ENCODE results near the gene LARGE1.

LARGE1 gene

DNA sequence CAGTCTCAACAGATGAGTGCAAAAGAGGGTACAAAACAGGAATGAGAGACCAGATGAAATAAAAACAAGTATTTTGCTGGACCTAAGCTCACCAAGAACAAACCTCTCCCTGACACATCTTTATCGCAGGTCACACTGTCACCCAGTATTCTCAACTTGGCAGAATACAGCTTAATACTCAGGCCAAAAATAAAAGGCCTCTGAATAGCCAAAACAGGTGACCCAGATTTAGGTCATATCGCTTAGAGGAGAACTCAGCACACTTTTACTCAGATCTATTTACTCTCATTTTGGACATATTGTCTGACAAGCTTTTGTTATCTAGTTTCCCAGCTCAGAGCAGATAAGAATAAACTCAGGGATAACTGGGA lies 645.2 kb downstream of the LARGE1 start:
- TF ChIP-seq, protein P1, sequence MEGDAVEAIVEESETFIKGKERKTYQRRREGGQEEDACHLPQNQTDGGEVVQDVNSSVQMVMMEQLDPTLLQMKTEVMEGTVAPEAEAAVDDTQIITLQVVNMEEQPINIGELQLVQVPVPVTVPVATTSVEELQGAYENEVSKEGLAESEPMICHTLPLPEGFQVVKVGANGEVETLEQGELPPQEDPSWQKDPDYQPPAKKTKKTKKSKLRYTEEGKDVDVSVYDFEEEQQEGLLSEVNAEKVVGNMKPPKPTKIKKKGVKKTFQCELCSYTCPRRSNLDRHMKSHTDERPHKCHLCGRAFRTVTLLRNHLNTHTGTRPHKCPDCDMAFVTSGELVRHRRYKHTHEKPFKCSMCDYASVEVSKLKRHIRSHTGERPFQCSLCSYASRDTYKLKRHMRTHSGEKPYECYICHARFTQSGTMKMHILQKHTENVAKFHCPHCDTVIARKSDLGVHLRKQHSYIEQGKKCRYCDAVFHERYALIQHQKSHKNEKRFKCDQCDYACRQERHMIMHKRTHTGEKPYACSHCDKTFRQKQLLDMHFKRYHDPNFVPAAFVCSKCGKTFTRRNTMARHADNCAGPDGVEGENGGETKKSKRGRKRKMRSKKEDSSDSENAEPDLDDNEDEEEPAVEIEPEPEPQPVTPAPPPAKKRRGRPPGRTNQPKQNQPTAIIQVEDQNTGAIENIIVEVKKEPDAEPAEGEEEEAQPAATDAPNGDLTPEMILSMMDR (IDR thresholded peaks at IDR 0.05), result no peak

DNA sequence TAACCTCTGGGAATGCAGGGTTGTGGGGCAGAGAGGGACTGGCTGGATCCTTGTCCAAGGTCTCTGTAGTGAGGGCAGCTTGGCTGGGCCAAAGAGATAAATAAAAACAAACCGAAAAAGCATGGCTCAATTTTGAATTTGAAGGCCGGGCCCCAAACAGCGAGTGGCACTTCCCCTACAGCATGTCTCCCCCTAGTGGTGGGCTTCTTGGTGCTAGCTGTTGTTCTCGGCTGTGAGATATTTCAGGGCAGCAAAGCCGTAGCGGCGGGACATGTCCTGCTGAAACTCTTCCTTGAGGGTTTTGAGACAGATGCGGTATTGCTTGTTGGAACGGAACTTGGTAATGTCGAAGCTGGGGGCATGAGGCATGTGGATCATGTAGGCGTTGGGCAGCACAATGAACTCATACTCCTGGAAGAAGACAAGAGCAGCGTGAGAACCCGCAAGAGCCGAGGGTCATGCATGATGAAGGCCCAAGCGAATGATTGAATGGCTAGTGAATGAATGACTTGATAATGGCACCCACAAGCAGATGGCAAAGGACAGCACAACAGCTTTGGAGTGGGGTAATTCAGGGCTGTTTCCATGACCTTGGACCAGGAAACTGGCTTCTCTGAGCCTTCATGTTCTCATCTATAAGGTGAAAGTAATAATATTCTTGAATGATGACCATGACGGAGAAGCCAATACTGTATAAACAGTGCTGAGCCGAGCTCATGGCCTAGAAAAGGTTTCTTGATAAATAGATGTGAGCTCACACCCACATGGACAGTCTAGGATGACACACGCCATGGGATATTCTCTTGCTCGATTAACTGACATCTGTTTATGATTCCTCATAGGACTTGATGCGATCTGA lies 645.8 kb downstream of the LARGE1 start:
- TF ChIP-seq, protein P1 (IDR thresholded peaks at IDR 0.05), result peak; percentile 65

DNA sequence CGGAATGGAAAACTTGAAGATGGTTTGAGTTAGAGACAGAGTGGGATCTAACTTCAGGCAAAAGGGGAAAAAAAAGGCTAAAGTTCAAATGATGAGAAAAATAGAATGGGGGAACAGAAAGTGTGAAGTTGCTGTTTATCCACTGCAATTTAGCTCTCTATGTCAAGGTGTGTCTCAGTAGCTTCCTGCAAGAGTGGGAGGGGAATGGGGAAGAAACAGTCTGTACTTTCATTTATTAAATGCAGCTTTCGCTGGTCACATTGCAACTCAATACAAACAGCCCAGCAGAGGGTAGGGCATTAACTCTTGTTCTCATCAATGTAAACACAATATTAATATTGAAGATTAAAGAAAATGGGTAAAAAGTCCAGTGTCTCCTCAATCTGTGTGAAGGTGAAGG lies 647.4 kb downstream of the LARGE1 start:
- TF ChIP-seq, protein P1 (IDR thresholded peaks at IDR 0.05), result no peak

DNA sequence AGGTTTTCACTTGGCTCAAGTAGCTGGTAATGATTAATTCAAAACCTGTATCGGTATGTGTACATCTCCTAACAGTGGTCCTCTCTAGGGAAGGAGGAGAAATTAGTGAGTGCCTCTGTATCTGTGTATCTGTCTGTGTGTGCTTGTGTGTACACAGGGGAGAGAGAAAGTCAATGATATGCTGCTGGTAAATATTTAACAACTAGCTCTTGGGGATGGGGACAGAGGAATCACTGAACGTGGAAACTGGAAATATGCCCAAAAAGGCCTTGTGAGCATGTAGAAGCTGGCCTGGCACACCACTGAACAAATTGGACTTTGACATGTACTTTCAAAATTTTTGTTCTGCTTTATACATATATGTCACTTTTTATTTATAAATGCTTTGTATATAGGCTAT lies 648.1 kb downstream of the LARGE1 start:
- TF ChIP-seq, protein P1 (IDR thresholded peaks at IDR 0.05), result no peak

DNA sequence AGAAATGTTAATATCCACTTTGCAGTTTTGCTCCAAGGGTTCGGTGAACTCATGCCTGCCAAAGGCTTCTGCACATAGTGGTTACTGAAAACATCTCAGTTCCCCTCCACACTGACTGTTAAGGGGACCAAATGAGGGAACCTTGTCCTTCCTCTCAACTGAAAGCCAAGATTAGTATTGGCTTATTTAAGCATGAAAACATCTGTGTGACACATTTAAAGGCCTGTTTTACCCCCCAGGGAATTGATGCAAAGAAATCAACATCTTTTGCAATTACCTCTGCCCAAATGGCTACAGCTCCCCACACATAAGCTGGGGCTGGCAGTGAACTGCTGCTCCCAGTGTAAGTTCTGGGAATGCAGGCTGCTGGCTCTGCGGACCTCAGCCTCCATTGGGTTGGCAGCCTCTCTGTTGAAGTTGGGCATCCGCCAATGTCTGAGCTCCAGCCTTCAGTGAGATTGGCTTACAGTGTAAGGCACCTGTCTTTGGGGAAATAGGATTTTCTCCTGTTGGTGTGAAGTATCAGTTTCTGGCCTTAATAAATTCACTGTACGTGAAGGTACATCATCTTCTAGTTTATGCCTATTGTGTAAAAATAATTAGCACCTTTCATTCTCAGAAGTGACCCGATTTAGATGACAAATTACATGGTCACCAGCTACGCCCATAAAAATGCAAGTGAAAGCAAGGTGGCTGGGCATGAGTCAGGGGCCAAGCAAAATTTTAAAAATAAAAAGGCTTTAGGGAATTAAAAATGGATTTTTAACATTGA lies 648.7 kb downstream of the LARGE1 start:
- TF ChIP-seq, protein P1 (IDR thresholded peaks at IDR 0.05), result no peak

DNA sequence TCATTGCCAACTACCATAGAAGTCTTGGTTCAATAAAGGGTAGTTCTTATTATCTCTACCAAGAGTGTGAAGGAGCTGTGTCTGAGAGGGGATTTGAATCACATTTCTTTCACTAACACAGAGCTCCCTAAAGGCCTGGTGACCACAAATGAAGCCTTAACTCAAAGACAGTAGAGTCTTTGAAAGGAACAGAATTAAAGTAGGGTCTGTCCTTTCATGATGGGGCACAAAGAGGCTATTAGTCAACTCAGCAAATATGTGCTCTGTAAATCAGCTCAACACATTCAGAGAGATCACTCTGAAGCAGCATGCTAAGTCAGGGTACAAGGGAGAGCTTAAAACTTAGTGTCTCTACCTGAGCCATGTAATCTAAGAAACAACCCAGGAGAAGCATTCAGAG lies 649.7 kb downstream of the LARGE1 start:
- TF ChIP-seq, protein P1 (IDR thresholded peaks at IDR 0.05), result no peak

DNA sequence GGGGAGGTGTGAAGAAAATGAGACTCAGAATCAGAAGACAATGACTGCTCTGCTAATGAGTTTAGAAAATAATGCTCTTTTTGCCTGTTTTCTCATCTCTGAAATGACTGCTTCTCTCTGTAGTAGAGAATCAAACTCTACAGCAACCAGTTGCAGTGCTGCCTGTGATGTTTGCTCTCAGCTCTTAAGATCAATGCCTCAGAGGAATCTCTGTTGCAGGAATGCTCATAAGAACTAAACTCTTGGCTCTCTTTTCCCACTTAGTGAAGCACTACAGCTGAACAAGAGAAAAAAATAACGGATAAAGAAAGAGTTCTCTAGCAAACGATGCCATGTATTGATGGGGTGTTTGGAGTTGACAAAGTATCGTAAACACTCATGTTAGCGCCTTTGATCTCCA lies 658.6 kb downstream of the LARGE1 start:
- TF ChIP-seq, protein P1 (IDR thresholded peaks at IDR 0.05), result no peak
